MCF 10A (cell line): ENCODE results near the gene TRPT1. TPM values are rescaled to one million over a fixed set of nuclear protein-coding genes. Genes with fewer than 3 reads are reported as not detected.

Experiments
- BruUV-seq: library from RNA; stranded (reverse); fragments of 400-500 nt; replicated peaks from 2 replicates; lab custom pipeline; 2021; lab: Mats Ljungman, UMichigan
- CTCF ChIA-PET: fragments of 300-600 bp; sonication (Branson Sonifier 250); formaldehyde crosslinking; extraction: SDS; loops from one replicate; lab custom pipeline; 2021; ENCODE audit warnings: antibody characterized with exemption, inconsistent platforms; lab: Yijun Ruan, JAX
- POLR2A ChIA-PET: fragments of 300-600, 350-650 bp; sonication (Branson Sonifier 250); formaldehyde crosslinking; extraction: SDS; loops from one replicate; lab custom pipeline; 2020; ENCODE audit warnings: antibody characterized with exemption, inconsistent platforms; lab: Yijun Ruan, JAX
- DNase-seq: peaks from one replicate; pipeline ENCODE4 v3.0.0-alpha.2; 2018; ENCODE audit not compliant: unreplicated experiment
- H3K27ac Mint-ChIP-seq: one replicate; pipeline ENCODE4 v1.8.0; 2022; ENCODE audit warnings: mild to moderate bottlenecking, low read depth, mixed read lengths; ENCODE audit not compliant: unreplicated experiment
- H3K27me3 Mint-ChIP-seq: one replicate; pipeline ENCODE4 v1.8.0; 2022; ENCODE audit warnings: mixed read lengths; ENCODE audit not compliant: insufficient read depth, unreplicated experiment
- H3K36me3 Mint-ChIP-seq: one replicate; pipeline ENCODE4 v1.8.0; 2022; ENCODE audit warnings: mild to moderate bottlenecking, moderate library complexity, mixed read lengths; ENCODE audit not compliant: insufficient read depth, unreplicated experiment
- H3K4me1 Mint-ChIP-seq: one replicate; pipeline ENCODE4 v1.8.0; 2022; ENCODE audit warnings: mixed read lengths; ENCODE audit not compliant: insufficient read depth, unreplicated experiment
- H3K4me3 Mint-ChIP-seq: one replicate; pipeline ENCODE4 v1.8.0; 2022; ENCODE audit warnings: mild to moderate bottlenecking, moderate library complexity, mixed read lengths; ENCODE audit not compliant: unreplicated experiment
- H3K9me3 Mint-ChIP-seq: one replicate; pipeline ENCODE4 v1.8.0; 2022; ENCODE audit warnings: mixed read lengths; ENCODE audit not compliant: unreplicated experiment
- intact Hi-C: fragments of 100-400 bp; cut with micrococcal nuclease; formaldehyde crosslinking; loops from 2 replicates; pipeline ENCODE4 v1.14.1; 2022
- total RNA-seq: library from RNA; stranded (reverse); gene quantifications from 2 replicates; pipeline ENCODE4 v1.2.3, GENCODE V29; 2022
- TF ChIP-seq, protein P1 (sequence below): fragments of 200-600 bp; IDR thresholded peaks from one replicate; pipeline ENCODE4 v1.8.0; 2022; ENCODE audit warnings: antibody characterized with exemption, mild to moderate bottlenecking; ENCODE audit not compliant: unreplicated experiment

Gene TRPT1
- total RNA-seq, 1 experiment from 2014 or later, result 31.3 TPM

DNA sequence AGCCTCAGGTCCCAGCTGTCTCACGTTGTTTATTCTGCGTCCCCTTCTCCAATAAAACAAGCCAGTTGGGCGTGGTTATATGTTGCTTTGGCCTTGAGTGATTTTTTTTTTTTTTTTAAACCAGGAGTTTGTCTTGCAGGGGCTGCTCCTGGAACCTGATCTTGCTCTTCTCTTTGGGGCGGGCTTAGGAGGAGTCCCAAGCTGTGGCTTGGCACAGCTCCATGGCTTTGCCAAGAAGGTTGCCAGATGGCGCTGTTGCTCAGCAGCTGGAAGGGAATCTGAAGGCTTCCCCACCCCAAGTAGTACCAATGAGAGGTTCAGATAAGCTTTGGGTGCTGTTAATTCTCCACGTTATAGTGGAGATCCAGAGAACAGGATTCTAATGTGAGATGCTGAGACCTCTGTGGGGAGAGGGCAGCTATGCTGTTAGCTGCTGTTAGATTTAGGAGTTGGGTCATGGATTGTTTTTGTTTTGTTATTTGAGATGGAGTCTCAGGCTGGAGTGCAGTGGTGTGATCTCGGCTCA lies 21.5 kb downstream of the TRPT1 start:
- H3K4me3 Mint-ChIP-seq, result no peak overlapping the region
- no peaks in the 10 kb centered on the region for H3K27me3 Mint-ChIP-seq
- H3K4me1 Mint-ChIP-seq, result peaks cover 12% of the 10 kb centered on the region

DNA sequence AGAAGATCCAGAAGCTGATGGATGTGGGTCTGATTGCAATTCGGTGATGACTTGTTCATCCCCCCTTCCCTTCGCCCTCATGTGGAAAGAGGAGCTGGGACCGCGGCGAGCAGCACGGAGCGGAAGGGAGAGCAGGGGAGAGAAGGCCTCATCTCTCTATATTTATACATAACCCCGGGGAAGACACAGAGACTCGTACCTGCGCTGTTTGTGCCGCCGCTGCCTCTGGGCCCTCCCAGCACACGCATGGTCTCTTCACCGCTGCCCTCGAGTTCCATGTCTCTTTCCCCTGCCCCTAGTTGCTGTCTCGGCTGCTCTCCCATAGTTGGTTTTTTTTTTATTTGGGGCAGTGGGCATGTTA lies 21.9 kb downstream of the TRPT1 start:
- Mint-ChIP-seq H3K36me3 (peaks cover 76% of the 10 kb centered on the region), H3K9me3 (no peaks in the 10 kb centered on the region), H3K4me3 (no peak overlapping the region), H3K27ac (no peak overlapping the region), H3K4me1 (peaks cover 12% of the 10 kb centered on the region), H3K27me3 (no peaks in the 10 kb centered on the region)
- no peak for DNase-seq
- POLR2A ChIA-PET, result interaction anchor here (0.5 to 2.3 kb wide), 13 partner anchors 11 to 187 kb away, joined by 3 to 11 read pairs (median 4); partner anchors contain the start of genes ESRRA, PPP1R14B and STIP1
- TF ChIP-seq, protein P1, sequence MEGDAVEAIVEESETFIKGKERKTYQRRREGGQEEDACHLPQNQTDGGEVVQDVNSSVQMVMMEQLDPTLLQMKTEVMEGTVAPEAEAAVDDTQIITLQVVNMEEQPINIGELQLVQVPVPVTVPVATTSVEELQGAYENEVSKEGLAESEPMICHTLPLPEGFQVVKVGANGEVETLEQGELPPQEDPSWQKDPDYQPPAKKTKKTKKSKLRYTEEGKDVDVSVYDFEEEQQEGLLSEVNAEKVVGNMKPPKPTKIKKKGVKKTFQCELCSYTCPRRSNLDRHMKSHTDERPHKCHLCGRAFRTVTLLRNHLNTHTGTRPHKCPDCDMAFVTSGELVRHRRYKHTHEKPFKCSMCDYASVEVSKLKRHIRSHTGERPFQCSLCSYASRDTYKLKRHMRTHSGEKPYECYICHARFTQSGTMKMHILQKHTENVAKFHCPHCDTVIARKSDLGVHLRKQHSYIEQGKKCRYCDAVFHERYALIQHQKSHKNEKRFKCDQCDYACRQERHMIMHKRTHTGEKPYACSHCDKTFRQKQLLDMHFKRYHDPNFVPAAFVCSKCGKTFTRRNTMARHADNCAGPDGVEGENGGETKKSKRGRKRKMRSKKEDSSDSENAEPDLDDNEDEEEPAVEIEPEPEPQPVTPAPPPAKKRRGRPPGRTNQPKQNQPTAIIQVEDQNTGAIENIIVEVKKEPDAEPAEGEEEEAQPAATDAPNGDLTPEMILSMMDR, result no peak
- intact Hi-C loops, result loop anchor here (1.0 to 5.0 kb wide), 3 partner anchors 48 to 97 kb away; partner anchors contain the start of gene PLCB3
- TSS peak; percentile 94 for BruUV-seq
- CTCF ChIA-PET, result interaction anchor here (0.6 to 4.4 kb wide), 20 partner anchors 8 to 888 kb away, joined by 3 to 51 read pairs (median 5); partner anchors contain the start of genes FKBP2, MACROD1, NUDT22 and STIP1

More for the DNA sequence above, 21.5 kb downstream of the TRPT1 start:
- ChIA-PET POLR2A (interaction anchor here (0.5 to 2.3 kb wide), 17 partner anchors 10 to 187 kb away, joined by 3 to 11 read pairs (median 4); partner anchors contain the start of genes ESRRA, NUDT22, PPP1R14B and STIP1), CTCF (interaction anchor here (0.6 to 4.4 kb wide), 26 partner anchors 8 to 1391 kb away, joined by 3 to 51 read pairs (median 4); partner anchors contain the start of genes FKBP2, MACROD1, NUDT22 and STIP1)
- intact Hi-C loops, result loop anchor here (1.0 to 5.0 kb wide), 3 partner anchors 48 to 97 kb away; partner anchors contain the start of gene PLCB3
- no peaks in the 10 kb centered on the region for H3K9me3 Mint-ChIP-seq
- TF ChIP-seq, protein P1, result peak; percentile 83
- H3K36me3 Mint-ChIP-seq, result peaks cover 71% of the 10 kb centered on the region
- no TSS peak for BruUV-seq
- peak overlapping the region; percentile 37 for H3K27ac Mint-ChIP-seq
- DNase-seq, result peak; percentile 96

DNA sequence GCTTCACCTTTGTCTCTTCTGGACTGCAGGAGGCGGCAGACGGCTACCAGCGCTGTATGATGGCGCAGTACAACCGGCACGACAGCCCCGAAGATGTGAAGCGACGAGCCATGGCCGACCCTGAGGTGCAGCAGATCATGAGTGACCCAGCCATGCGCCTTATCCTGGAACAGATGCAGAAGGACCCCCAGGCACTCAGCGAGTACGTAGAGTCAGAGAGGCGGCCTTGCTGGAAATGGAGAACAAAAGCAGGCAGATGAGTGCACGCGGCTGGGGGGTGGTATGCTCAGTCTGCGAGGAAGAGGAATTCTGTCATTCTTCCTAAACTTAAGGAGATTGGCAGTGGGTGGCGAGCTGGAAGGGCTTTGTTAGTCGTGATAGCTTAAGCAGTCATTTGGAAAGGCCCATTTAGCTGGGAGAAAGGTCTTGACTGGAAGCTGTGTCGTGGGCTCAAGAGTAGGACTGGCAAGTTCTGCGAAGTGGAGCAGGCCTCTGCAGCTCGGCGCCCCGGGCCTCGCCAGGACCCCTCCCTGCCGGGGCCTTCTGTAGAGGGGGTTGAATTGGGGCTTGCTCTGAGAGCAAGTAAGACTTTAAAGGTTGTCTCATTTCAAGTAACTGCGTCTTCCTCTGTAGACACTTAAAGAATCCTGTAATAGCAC lies 22.4 kb downstream of the TRPT1 start:
- TF ChIP-seq, protein P1, result no peak

DNA sequence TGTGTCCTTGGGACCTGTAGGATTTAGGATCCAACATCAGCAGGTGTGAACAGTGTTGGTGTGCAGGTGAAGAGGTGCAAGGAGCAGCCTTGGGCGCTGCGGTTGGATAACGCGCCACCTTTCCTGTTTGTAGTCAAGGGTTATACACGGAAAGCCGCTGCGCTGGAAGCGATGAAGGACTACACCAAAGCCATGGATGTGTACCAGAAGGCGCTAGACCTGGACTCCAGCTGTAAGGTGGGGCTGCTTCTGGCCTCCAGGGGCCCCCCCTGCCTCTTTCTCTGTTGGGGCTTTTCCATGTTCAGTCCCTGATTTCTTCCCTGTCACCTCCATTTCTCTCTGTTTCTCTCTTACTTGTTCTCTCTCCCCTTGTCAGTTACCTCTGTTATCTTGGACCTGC lies 23.0 kb downstream of the TRPT1 start:
- no peak for DNase-seq
- Mint-ChIP-seq H3K27me3 (no peaks in the 10 kb centered on the region), H3K4me3 (no peak overlapping the region), H3K4me1 (peaks cover 12% of the 10 kb centered on the region), H3K36me3 (peaks cover 87% of the 10 kb centered on the region), H3K27ac (no peak overlapping the region), H3K9me3 (no peaks in the 10 kb centered on the region)
- ChIA-PET CTCF (interaction anchor here (0.8 to 4.4 kb wide), 3 partner anchors 22 to 152 kb away, joined by 3 to 51 read pairs (median 22); partner anchors contain the start of genes NUDT22 and TRPT1), POLR2A (interaction anchor here (0.6 to 0.7 kb wide), 2 partner anchors 15 to 416 kb away, joined by 3 to 5 read pairs; no protein-coding TSS in a partner anchor)
- BruUV-seq, result no TSS peak
- intact Hi-C loops, result loop anchor here (5.0 kb wide), 1 partner anchor 49 kb away; the partner anchor contains the start of gene PLCB3
- TF ChIP-seq, protein P1, result no peak

More for the DNA sequence above, 22.4 kb downstream of the TRPT1 start:
- H3K9me3 Mint-ChIP-seq, result no peaks in the 10 kb centered on the region
- H3K4me3 Mint-ChIP-seq, result no peak overlapping the region
- H3K4me1 Mint-ChIP-seq, result peaks cover 12% of the 10 kb centered on the region
- H3K27ac Mint-ChIP-seq, result no peak overlapping the region
- CTCF ChIA-PET, result interaction anchor here (0.6 to 4.4 kb wide), 11 partner anchors 8 to 443 kb away, joined by 3 to 51 read pairs (median 7); partner anchors contain the start of genes NUDT22, STIP1 and TRPT1
- H3K36me3 Mint-ChIP-seq, result peaks cover 81% of the 10 kb centered on the region
- BruUV-seq, result no TSS peak
- no peaks in the 10 kb centered on the region for H3K27me3 Mint-ChIP-seq
- POLR2A ChIA-PET, result interaction anchor here (0.5 to 1.6 kb wide), 4 partner anchors 15 to 72 kb away, joined by 3 to 11 read pairs (median 4); partner anchors contain the start of gene PPP1R14B
- intact Hi-C loops, result loop anchor here (1.0 to 5.0 kb wide), 3 partner anchors 49 to 98 kb away; partner anchors contain the start of gene PLCB3
- DNase-seq, result no peak
